Stimulated activated naive CD4-positive, alpha-beta T cell treated with Interleukin-2 at 50 U/mL for 16 hours (primary cell): ENCODE measurements around the gene CKM.
A peak's percentile ranks its signal among the peaks of the same experiment; 100 is the strongest.

ENCODE experiments used
- DNase-seq: peaks from one replicate; lab custom pipeline; 2025; lab: John Stamatoyannopoulos, UW

The CKM gene

GRCh38 chr19:45322744-45323281 lies at the start of gene CKM:
TSS of gene CKM (minus strand) at chr19:45322875. CDS start at chr19:45319713, 3,162 bp downstream.
- no peak for DNase-seq

GRCh38 chr19:45370410-45371204 lies 47.9 kb upstream of the CKM start, which contains the start of gene ERCC2:
TSS of gene ERCC2 (minus strand) at chr19:45370573. CDS start at chr19:45370540, 33 bp downstream.
- peak; percentile 99 for DNase-seq

DNA sequence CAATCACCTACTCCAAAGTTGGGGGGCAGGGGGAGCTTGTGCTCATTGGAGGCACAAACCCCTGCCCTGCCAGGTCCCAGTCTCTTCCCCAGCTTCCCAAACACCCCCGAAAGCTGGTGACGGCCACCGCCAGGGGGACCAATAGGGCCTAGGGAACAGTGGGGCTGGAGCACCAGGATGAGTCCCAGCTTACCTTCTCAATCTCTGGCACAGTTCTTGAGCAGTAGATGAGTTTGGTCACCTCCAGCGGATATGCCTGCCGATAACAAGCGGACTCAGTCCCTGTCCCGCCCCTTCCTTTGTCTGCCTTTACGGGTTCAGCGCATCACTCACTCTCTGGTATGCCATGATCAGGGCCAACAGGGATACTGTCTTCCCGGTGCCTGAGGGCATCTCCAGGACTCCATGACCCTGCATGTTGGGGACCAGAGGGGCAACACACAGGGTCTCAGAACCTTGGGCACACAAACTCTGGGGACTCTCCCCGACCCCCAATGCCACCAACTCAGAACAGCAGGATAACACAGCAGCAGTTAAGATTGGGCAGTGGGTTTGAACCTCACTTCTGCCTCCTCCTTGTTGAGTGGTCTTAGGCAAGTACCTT lies 46.2 kb upstream of the CKM start:
- no peak for DNase-seq

- DNase-seq, result no peak
Observed at GRCh38 chr19:45368127-45368526, 45.5 kb upstream of the CKM start.

DNA sequence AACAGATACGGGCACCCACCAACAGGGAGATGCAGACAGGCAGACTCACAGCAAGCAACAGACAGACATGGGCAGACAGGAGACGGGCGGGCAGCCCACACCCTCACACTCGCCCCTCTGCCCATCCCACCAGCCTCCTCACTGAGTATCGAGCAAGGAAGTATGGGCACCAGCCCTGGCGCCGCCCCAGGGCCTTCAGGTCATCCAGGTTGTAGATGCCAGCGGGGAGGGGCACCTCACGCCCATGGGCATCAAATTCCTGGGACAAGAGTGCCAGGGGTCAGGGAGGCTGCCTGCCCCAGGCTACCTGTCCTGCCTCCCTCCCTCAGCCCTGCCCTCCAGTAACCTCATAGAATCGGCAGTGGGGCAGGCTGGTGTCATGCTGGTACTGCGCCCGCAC lies 42.0 kb upstream of the CKM start:
- DNase-seq, result no peak

GRCh38 chr19:45363861-45364459 lies 41.3 kb upstream of the CKM start:
- no peak for DNase-seq

- no peak for DNase-seq
Observed at GRCh38 chr19:45362291-45362690, 39.6 kb upstream of the CKM start.

DNA sequence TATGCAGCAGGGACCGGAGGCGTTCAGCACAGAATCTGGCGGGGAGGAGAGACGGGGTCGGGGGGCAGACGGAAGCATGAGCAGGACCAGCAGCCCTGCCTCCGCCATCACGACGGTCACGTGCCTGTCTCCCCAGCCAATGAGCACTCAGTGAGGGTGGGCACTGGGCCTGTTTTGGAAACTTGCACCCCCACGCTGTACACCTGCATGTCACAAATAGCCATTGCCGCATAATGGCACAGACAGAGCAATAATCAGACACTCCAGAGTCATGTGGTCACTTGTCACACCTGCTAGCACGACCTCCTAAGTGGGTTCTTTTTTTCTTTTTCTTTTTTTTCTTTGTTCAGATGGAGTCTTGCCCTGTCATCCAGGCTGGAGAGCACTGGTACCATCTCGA lies 38.9 kb upstream of the CKM start:
- DNase-seq, result no peak

- DNase-seq, result no peak
Observed at GRCh38 chr19:45358213-45358792, 35.6 kb upstream of the CKM start.

DNA sequence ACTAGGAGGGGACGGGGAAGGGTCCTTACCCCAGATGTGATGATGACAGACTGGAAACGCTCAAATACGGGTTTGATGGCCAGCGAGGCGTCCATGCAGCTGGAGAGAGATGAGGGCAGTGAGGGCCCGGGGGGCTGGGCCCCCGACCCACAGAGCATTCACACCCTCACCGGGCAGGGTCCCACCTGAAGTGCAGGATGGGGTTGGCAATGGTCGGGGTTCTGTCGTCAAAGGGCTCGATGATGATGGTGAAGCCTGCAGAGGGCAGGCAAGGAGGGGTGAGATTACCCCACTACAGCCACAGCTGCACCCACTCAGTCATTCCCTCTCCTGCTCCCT lies 34.7 kb upstream of the CKM start:
- DNase-seq, result no peak

GRCh38 chr19:45356760-45357444 lies 34.2 kb upstream of the CKM start:
- no peak for DNase-seq

DNA sequence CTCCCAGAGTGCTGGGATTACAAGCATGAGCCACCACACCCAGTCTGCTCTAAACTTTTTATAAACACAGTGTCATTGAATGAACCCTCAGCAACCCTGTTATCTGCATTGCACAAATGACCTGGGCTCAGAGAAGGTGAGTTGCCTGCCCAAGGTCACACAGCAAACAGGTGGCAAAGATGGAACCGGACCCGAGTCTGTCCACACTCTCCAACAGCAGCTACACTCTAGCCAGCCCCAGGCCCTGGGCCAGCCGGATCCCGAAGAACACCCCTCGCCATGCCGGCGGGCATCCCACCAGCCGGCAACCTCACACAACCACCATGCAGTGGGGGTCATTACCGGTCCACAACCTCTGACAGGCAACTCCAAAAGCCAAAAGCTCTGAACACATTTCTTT lies 33.2 kb upstream of the CKM start:
- no peak for DNase-seq

DNA sequence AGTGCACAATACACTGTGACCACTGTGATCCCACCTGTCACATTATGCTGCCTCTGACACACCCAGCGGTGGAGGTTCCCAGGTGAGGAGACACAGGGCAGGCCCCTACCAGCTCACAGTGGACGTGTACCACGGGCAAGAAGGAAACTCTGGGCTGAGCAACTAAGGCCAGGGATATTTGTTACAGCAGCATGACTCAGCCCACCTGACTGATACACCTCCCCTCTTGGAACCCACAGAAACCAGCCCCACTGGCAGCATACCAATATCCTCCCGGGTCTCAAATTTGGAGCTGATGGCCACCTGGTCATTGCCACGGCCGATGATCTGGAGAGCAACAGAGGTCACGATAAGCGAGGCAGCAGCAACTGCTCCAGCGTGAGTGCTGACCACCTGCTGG lies 32.7 kb upstream of the CKM start:
- no peak for DNase-seq

GRCh38 chr19:45354241-45354842 lies 31.7 kb upstream of the CKM start:
- DNase-seq, result no peak

- no peak for DNase-seq
Observed at GRCh38 chr19:45352914-45353796, 30.5 kb upstream of the CKM start.

GRCh38 chr19:45352471-45352870 lies 29.8 kb upstream of the CKM start:
- DNase-seq, result no peak

GRCh38 chr19:45352062-45352461 lies 29.4 kb upstream of the CKM start:
- no peak for DNase-seq

DNA sequence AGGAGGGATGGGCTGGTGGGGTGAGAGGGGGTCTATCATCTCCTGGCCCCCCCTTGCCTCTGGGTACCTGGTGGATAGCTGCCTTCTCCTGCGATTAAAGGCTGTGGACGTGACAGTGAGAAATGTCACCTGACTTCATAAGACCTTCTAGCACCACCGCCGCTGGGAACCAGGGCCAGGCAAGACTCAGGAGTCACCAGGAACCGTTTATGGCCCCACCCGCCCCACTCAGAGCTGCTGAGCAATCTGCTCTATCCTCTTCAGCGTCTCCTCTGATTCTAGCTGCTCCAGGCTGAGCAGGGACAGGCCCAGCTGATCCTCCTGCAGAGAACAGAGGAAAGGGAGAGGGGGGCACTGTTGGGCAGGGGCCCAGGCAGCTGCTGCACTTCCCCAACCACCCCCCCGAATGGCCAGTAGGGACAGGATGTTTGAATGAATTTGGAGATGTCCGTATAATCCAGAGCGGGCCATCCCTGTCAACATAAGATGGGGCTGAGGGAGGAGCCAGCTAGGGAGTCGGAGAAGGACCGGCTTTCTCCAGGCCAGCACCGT lies 28.8 kb upstream of the CKM start:
- no peak for DNase-seq

DNA sequence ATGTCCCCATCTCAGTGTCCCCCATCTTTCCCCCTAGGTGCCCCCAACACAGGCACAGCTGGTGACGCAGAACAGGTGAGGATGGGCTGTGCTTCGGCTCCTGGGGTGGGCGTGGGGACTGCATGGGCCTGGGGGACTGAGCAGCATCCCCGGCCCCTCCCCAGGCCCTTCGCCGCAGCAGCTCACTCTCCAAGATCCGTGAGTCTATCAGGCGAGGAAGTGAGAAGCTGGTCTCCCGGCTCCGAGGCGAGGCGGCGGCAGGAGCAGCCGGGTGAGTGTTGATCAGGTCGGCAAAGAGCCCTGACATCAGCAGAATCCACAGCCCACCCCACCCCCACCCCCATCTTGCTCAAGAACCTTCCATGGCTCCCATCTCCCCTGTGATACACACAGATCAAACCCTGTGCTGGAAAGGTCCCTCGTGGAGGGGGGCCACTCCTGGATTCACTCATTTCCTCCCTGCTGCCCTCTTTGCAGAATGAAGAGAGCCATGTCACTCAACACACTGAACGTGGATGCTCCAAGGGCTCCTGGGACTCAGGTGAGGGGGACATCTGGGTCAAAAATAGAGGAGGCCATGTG lies 27.9 kb upstream of the CKM start:
- no peak for DNase-seq

DNA sequence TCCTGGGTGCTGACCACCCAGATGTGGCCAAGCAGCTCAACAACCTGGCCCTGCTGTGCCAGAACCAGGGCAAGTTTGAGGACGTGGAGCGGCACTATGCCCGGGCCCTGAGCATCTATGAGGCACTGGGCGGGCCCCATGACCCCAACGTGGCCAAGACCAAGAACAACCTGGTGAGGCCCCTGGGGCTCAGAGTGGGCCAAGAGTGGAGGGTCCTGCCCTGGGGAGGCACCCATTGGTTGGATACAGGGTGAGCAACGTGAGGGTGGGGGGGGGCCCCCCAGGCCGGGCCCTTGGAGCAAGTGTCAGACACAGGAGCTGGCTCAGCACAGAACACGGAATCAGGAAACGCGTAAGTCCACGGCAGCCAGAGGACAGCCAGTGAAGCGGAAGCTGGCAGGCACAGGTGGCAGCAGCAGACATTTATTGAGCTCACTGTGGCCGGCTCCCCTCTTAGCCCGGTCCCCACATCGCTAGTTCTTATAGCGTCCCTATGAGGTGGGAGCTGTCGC lies 26.8 kb upstream of the CKM start:
- DNase-seq, result no peak
